ENCODE data around the gene PCDH17.

The PCDH17 gene

GRCh38 chr13:57725480-57725879 is 93.9 kb downstream of the PCDH17 start:
- no peak for DNase-seq
- Histone ChIP-seq H3K27ac (ENCODE audit: low read length, poor library complexity, severe bottlenecking) (no peak overlapping the region), H4K8ac (ENCODE audit: low read length) (no peak overlapping the region), H4K91ac (ENCODE audit: low read length) (no peak overlapping the region), H3K27me3 (ENCODE audit: control insufficient read depth in 1 of 2, insufficient read depth in 1 of 2, low read length in 2 of 2) (peaks cover 0 to 3% of the 10 kb centered on the region in 2 experiments), H3K14ac (ENCODE audit: low read length in 2 of 2) (no peak overlapping the region), H3K9ac (ENCODE audit: low read length) (no peak overlapping the region), H2BK15ac (ENCODE audit: low read depth, poor library complexity, severe bottlenecking) (no peak overlapping the region), H3K18ac (ENCODE audit: low read depth in 1 of 2, low read length in 2 of 2) (no peak overlapping the region), H2AK5ac (ENCODE audit: low read length, severe bottlenecking) (no peak overlapping the region), H3K9me3 (ENCODE audit: control insufficient read depth, low read length) (no peaks in the 10 kb centered on the region), H2AFZ (ENCODE audit: low read depth, low read length) (no peak overlapping the region), H3K23ac (ENCODE audit: low read length in 2 of 2) (no peak overlapping the region), H3K4me1 (ENCODE audit: control insufficient read depth, insufficient read depth, low read depth, low read length) (no peaks in the 10 kb centered on the region), H3K79me1 (replicated peaks; ENCODE audit: low read length, poor library complexity, severe bottlenecking) (no peaks in the 10 kb centered on the region), H2BK5ac (ENCODE audit: low read depth, low read length, poor library complexity, severe bottlenecking) (no peak overlapping the region), H3K4ac (ENCODE audit: low read depth in 1 of 2, low read length in 2 of 2) (no peak overlapping the region), H2BK120ac (ENCODE audit: low read depth, low read length) (no peak overlapping the region), H3K4me2 (ENCODE audit: low read length, poor library complexity, severe bottlenecking) (no peak overlapping the region), H2BK12ac (ENCODE audit: low read length in 2 of 2) (no peak overlapping the region), H3K4me3 (ENCODE audit: insufficient read depth in 1 of 2, low read depth in 1 of 2, low read length in 2 of 2) (no peak overlapping the region), H3K36me3 (ENCODE audit: control insufficient read depth in 1 of 2, insufficient read depth in 2 of 2, low read depth in 1 of 2, low read length in 2 of 2) (no peaks in the 10 kb centered on the region)
- WGBS = 93% methylated on average over 1 of the region's 2 CpGs

GRCh38 chr13:57726981-57727380 is 95.4 kb downstream of the PCDH17 start:
- WGBS = no CpG with 5 or more reads among the region's 1 CpG
- H3K14ac ChIP-seq (ENCODE audit: low read length in 2 of 2) = no peak overlapping the region
- H3K23ac ChIP-seq (ENCODE audit: low read length in 2 of 2) = no peak overlapping the region
- no peaks in the 10 kb centered on the region for H3K36me3 ChIP-seq (ENCODE audit: control insufficient read depth in 1 of 2, insufficient read depth in 2 of 2, low read depth in 1 of 2, low read length in 2 of 2)
- no peak overlapping the region for H3K4ac ChIP-seq (ENCODE audit: low read depth in 1 of 2, low read length in 2 of 2)
- H4K91ac ChIP-seq (ENCODE audit: low read length) = no peak overlapping the region
- DNase-seq = no peak
- H3K9ac ChIP-seq (ENCODE audit: low read length) = no peak overlapping the region
- no peaks in the 10 kb centered on the region for H3K9me3 ChIP-seq (ENCODE audit: control insufficient read depth, low read length)
- H3K27me3 ChIP-seq (ENCODE audit: control insufficient read depth in 1 of 2, insufficient read depth in 1 of 2, low read length in 2 of 2) = peaks cover 0 to 3% of the 10 kb centered on the region in 2 experiments
- no peak overlapping the region for H2BK5ac ChIP-seq (ENCODE audit: low read depth, low read length, poor library complexity, severe bottlenecking)
- H4K8ac ChIP-seq (ENCODE audit: low read length) = no peak overlapping the region
- no peak overlapping the region for H2AFZ ChIP-seq (ENCODE audit: low read depth, low read length)
- no peak overlapping the region for H3K18ac ChIP-seq (ENCODE audit: low read depth in 1 of 2, low read length in 2 of 2)
- H2BK12ac ChIP-seq (ENCODE audit: low read length in 2 of 2) = no peak overlapping the region
- H3K4me2 ChIP-seq (ENCODE audit: low read length, poor library complexity, severe bottlenecking) = no peak overlapping the region
- no peaks in the 10 kb centered on the region for H3K4me1 ChIP-seq (ENCODE audit: control insufficient read depth, insufficient read depth, low read depth, low read length)
- no peak overlapping the region for H3K4me3 ChIP-seq (ENCODE audit: insufficient read depth in 1 of 2, low read depth in 1 of 2, low read length in 2 of 2)
- no peak overlapping the region for H2BK15ac ChIP-seq (ENCODE audit: low read depth, poor library complexity, severe bottlenecking)
- H2BK120ac ChIP-seq (ENCODE audit: low read depth, low read length) = no peak overlapping the region
- no peak overlapping the region for H2AK5ac ChIP-seq (ENCODE audit: low read length, severe bottlenecking)
- H3K27ac ChIP-seq (ENCODE audit: low read length, poor library complexity, severe bottlenecking) = no peak overlapping the region
- H3K79me1 ChIP-seq (replicated peaks; ENCODE audit: low read length, poor library complexity, severe bottlenecking) = no peaks in the 10 kb centered on the region

GRCh38 chr13:57734306-57734705 is 102.8 kb downstream of the PCDH17 start:
- Histone ChIP-seq H3K4me3 (ENCODE audit: insufficient read depth in 1 of 2, low read depth in 1 of 2, low read length in 2 of 2) (no peak overlapping the region), H3K4me2 (ENCODE audit: low read length, poor library complexity, severe bottlenecking) (no peak overlapping the region), H2AK5ac (ENCODE audit: low read length, severe bottlenecking) (no peak overlapping the region), H4K8ac (ENCODE audit: low read length) (no peak overlapping the region), H3K27ac (ENCODE audit: low read length, poor library complexity, severe bottlenecking) (no peak overlapping the region), H3K27me3 (ENCODE audit: control insufficient read depth in 1 of 2, insufficient read depth in 1 of 2, low read length in 2 of 2) (no peaks in the 10 kb centered on the region), H3K9ac (ENCODE audit: low read length) (no peak overlapping the region), H2BK15ac (ENCODE audit: low read depth, poor library complexity, severe bottlenecking) (no peak overlapping the region), H3K36me3 (ENCODE audit: control insufficient read depth in 1 of 2, insufficient read depth in 2 of 2, low read depth in 1 of 2, low read length in 2 of 2) (no peaks in the 10 kb centered on the region), H3K4ac (ENCODE audit: low read depth in 1 of 2, low read length in 2 of 2) (no peak overlapping the region), H3K23ac (ENCODE audit: low read length in 2 of 2) (no peak overlapping the region), H4K91ac (ENCODE audit: low read length) (no peak overlapping the region), H2BK12ac (ENCODE audit: low read length in 2 of 2) (no peak overlapping the region), H2BK5ac (ENCODE audit: low read depth, low read length, poor library complexity, severe bottlenecking) (no peak overlapping the region), H3K14ac (ENCODE audit: low read length in 2 of 2) (no peak overlapping the region), H2AFZ (ENCODE audit: low read depth, low read length) (no peak overlapping the region), H3K9me3 (ENCODE audit: control insufficient read depth, low read length) (no peaks in the 10 kb centered on the region), H3K79me1 (replicated peaks; ENCODE audit: low read length, poor library complexity, severe bottlenecking) (no peaks in the 10 kb centered on the region), H2BK120ac (ENCODE audit: low read depth, low read length) (no peak overlapping the region), H3K18ac (ENCODE audit: low read depth in 1 of 2, low read length in 2 of 2) (no peak overlapping the region), H3K4me1 (ENCODE audit: control insufficient read depth, insufficient read depth, low read depth, low read length) (no peaks in the 10 kb centered on the region)
- no peak for DNase-seq
- WGBS = 89% methylated on average over 2 of the region's 2 CpGs

- DNase-seq = no peak
- Histone ChIP-seq H4K91ac (ENCODE audit: low read length) (no peak overlapping the region), H3K4me1 (ENCODE audit: control insufficient read depth, insufficient read depth, low read depth, low read length) (no peaks in the 10 kb centered on the region), H3K27me3 (ENCODE audit: control insufficient read depth in 1 of 2, insufficient read depth in 1 of 2, low read length in 2 of 2) (no peaks in the 10 kb centered on the region), H3K4ac (ENCODE audit: low read depth in 1 of 2, low read length in 2 of 2) (no peak overlapping the region), H3K23ac (ENCODE audit: low read length in 2 of 2) (no peak overlapping the region), H2BK5ac (ENCODE audit: low read depth, low read length, poor library complexity, severe bottlenecking) (no peak overlapping the region), H3K9me3 (ENCODE audit: control insufficient read depth, low read length) (no peaks in the 10 kb centered on the region), H3K36me3 (ENCODE audit: control insufficient read depth in 1 of 2, insufficient read depth in 2 of 2, low read depth in 1 of 2, low read length in 2 of 2) (no peaks in the 10 kb centered on the region), H2BK120ac (ENCODE audit: low read depth, low read length) (no peak overlapping the region), H2AK5ac (ENCODE audit: low read length, severe bottlenecking) (no peak overlapping the region), H4K8ac (ENCODE audit: low read length) (no peak overlapping the region), H3K27ac (ENCODE audit: low read length, poor library complexity, severe bottlenecking) (no peak overlapping the region), H3K4me2 (ENCODE audit: low read length, poor library complexity, severe bottlenecking) (no peak overlapping the region), H2AFZ (ENCODE audit: low read depth, low read length) (no peak overlapping the region), H3K18ac (ENCODE audit: low read depth in 1 of 2, low read length in 2 of 2) (peak overlapping the region in 1 of 2 experiments; percentile 54), H3K4me3 (ENCODE audit: insufficient read depth in 1 of 2, low read depth in 1 of 2, low read length in 2 of 2) (no peak overlapping the region), H3K9ac (ENCODE audit: low read length) (no peak overlapping the region), H3K14ac (ENCODE audit: low read length in 2 of 2) (no peak overlapping the region), H3K79me1 (replicated peaks; ENCODE audit: low read length, poor library complexity, severe bottlenecking) (no peaks in the 10 kb centered on the region), H2BK12ac (ENCODE audit: low read length in 2 of 2) (no peak overlapping the region), H2BK15ac (ENCODE audit: low read depth, poor library complexity, severe bottlenecking) (no peak overlapping the region)
- WGBS = 100% methylated on average over 1 of the region's 2 CpGs
These were observed 107.5 kb downstream of the PCDH17 start for GRCh38 chr13:57739089-57739488.
